HL-60 (cell line): ENCODE data around the gene CDYL.

Experiments
- GABPA ChIP-seq: IDR thresholded peaks from 2 replicates; pipeline ENCODE4 v1.6.1; 2012; ENCODE audit warnings: low read depth
- POLR2AphosphoS5 ChIP-seq: IDR thresholded peaks from 2 replicates; pipeline ENCODE4 v1.6.1; 2012; ENCODE audit warnings: low read depth
- SPI1 ChIP-seq: IDR thresholded peaks from 2 replicates; pipeline ENCODE4 v1.6.1; 2012; ENCODE audit warnings: low read depth, mild to moderate bottlenecking, borderline replicate concordance
- TF ChIP-seq, protein P1 (sequence below): IDR thresholded peaks from one replicate; pipeline ENCODE4 v1.5.1; 2011; ENCODE audit warnings: low read length, control low read depth, inconsistent platforms; ENCODE audit not compliant: insufficient read depth
- TF ChIP-seq, protein P2 (sequence below): IDR thresholded peaks from 2 replicates; pipeline ENCODE4 v1.6.1; 2012; ENCODE audit warnings: low read depth; ENCODE audit not compliant: insufficient replicate concordance

DNA sequence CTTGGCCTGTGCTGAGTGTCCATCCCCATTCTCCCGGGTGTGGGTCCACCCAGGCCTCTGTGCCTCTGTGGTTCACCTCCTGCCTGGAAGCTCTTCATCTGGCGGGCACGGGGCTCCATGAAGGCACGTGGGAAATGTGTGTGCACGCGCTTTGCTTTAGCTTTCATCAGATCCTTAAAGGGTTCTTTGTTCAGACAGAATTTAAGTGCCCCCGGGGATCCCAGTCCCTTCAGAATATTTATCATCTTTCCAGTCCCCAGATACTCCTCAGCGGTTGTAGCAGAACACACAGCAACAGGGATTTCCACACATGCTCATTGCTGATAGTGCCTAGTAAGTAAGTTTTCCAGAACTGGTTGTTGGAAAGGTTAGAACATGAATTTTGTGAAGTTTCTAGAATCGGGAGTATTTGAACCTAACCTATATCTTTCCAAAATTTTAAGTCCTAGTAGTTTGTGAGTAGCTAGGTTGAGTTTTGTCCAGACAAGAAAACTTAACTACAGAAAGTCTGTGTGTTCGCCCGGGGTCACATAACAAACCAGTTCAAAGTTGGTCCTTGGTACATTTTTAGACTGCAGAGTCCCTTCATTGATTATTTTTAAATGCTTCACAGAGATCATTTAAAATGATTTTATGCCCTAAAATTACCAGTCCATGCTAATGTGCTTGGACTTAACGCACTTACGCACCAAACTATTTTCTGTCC is 159.9 kb downstream of the CDYL start:
- no peak for TF ChIP-seq POLR2AphosphoS5
- TF ChIP-seq, protein P1, sequence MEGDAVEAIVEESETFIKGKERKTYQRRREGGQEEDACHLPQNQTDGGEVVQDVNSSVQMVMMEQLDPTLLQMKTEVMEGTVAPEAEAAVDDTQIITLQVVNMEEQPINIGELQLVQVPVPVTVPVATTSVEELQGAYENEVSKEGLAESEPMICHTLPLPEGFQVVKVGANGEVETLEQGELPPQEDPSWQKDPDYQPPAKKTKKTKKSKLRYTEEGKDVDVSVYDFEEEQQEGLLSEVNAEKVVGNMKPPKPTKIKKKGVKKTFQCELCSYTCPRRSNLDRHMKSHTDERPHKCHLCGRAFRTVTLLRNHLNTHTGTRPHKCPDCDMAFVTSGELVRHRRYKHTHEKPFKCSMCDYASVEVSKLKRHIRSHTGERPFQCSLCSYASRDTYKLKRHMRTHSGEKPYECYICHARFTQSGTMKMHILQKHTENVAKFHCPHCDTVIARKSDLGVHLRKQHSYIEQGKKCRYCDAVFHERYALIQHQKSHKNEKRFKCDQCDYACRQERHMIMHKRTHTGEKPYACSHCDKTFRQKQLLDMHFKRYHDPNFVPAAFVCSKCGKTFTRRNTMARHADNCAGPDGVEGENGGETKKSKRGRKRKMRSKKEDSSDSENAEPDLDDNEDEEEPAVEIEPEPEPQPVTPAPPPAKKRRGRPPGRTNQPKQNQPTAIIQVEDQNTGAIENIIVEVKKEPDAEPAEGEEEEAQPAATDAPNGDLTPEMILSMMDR: no peak
- TF ChIP-seq GABPA: no peak
- TF ChIP-seq, protein P2, sequence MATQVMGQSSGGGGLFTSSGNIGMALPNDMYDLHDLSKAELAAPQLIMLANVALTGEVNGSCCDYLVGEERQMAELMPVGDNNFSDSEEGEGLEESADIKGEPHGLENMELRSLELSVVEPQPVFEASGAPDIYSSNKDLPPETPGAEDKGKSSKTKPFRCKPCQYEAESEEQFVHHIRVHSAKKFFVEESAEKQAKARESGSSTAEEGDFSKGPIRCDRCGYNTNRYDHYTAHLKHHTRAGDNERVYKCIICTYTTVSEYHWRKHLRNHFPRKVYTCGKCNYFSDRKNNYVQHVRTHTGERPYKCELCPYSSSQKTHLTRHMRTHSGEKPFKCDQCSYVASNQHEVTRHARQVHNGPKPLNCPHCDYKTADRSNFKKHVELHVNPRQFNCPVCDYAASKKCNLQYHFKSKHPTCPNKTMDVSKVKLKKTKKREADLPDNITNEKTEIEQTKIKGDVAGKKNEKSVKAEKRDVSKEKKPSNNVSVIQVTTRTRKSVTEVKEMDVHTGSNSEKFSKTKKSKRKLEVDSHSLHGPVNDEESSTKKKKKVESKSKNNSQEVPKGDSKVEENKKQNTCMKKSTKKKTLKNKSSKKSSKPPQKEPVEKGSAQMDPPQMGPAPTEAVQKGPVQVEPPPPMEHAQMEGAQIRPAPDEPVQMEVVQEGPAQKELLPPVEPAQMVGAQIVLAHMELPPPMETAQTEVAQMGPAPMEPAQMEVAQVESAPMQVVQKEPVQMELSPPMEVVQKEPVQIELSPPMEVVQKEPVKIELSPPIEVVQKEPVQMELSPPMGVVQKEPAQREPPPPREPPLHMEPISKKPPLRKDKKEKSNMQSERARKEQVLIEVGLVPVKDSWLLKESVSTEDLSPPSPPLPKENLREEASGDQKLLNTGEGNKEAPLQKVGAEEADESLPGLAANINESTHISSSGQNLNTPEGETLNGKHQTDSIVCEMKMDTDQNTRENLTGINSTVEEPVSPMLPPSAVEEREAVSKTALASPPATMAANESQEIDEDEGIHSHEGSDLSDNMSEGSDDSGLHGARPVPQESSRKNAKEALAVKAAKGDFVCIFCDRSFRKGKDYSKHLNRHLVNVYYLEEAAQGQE: no peak
- no peak for TF ChIP-seq SPI1
